HEK293 (cell line): Measurements from ENCODE around the gene DIP2B.
A peak's percentile ranks its signal among the peaks of the same experiment; 100 is the strongest.

Source experiments
- CTCF ChIA-PET: fragments of 350-600 bp; formaldehyde crosslinking; extraction: SDS; loops from one replicate; lab custom pipeline; 2021; ENCODE audit warnings: antibody characterized with exemption; lab: Yijun Ruan, JAX
- POLR2A ChIA-PET: fragments of 300-600 bp; formaldehyde crosslinking; extraction: SDS; loops from one replicate; lab custom pipeline; 2020; ENCODE audit warnings: antibody characterized with exemption, inconsistent platforms; lab: Yijun Ruan, JAX
- H3K27ac ChIP-seq: fragments of 200-500 bp; sonication (Bioruptor generic); 2 replicates; pipeline ENCODE4 v1.5.1; 2014; ENCODE audit warnings: low read depth, low read length, control low read depth, inconsistent platforms; ENCODE audit errors: extremely low read depth
- H3K36me3 ChIP-seq, 2 experiments: fragments of 200-500 bp in 1 of 2; sonication (Bioruptor generic) in 1 of 2; 1 replicate in 1 of 2; 2 replicates in 1 of 2; pipeline ENCODE4 v1.5.1; 2014 to 2017; ENCODE audit warnings: inconsistent platforms in 2 of 2, low read length in 2 of 2; ENCODE audit not compliant: control insufficient read depth in 2 of 2, insufficient read depth in 1 of 2
- H3K4me1 ChIP-seq: fragments of 200-500 bp; sonication (Bioruptor generic); 2 replicates; pipeline ENCODE4 v1.5.1; 2014; ENCODE audit warnings: mild to moderate bottlenecking, low read length, inconsistent platforms; ENCODE audit not compliant: control insufficient read depth, insufficient read depth
- H3K4me3 ChIP-seq: 2 replicates; pipeline ENCODE4 v1.5.1; 2011; ENCODE audit warnings: low read depth, mild to moderate bottlenecking, control low read depth, low read length, moderate library complexity
- H3K9me3 ChIP-seq: fragments of 200-500 bp; sonication (Bioruptor generic); 2 replicates; pipeline ENCODE4 v1.5.1; 2014; ENCODE audit warnings: low read depth, low read length, inconsistent platforms; ENCODE audit not compliant: control insufficient read depth, insufficient read depth
- CTCF ChIP-seq: fragments of 450-650 bp; formaldehyde crosslinking; IDR thresholded peaks from 2 replicates; pipeline ENCODE4 v1.5.1; 2016; ENCODE audit warnings: missing biosample characterization, missing genetic modification characterization
- MZF1 ChIP-seq: fragments of 450-650 bp; formaldehyde crosslinking; IDR thresholded peaks from 2 replicates; pipeline ENCODE4 v1.5.1; 2017; ENCODE audit warnings: missing biosample characterization, missing genetic modification characterization, borderline replicate concordance
- OSR2 ChIP-seq: fragments of 450-650 bp; formaldehyde crosslinking; IDR thresholded peaks from 2 replicates; pipeline ENCODE4 v1.5.1; 2016; ENCODE audit warnings: missing biosample characterization, missing genetic modification characterization
- SCRT2 ChIP-seq: fragments of 450-650 bp; formaldehyde crosslinking; IDR thresholded peaks from 2 replicates; pipeline ENCODE4 v1.5.1; 2016; ENCODE audit warnings: missing biosample characterization, missing genetic modification characterization
- ZBTB11 ChIP-seq: fragments of 450-650 bp; formaldehyde crosslinking; conservative IDR thresholded peaks from 2 replicates; pipeline ENCODE4 v1.5.1; 2016; ENCODE audit warnings: low read depth, missing biosample characterization, missing genetic modification characterization
- ZNF133 ChIP-seq: fragments of 450-650 bp; formaldehyde crosslinking; IDR thresholded peaks from 2 replicates; pipeline ENCODE4 v1.5.1; 2016; ENCODE audit warnings: missing biosample characterization, missing genetic modification characterization
- ZNF2 ChIP-seq: fragments of 450-650 bp; formaldehyde crosslinking; IDR thresholded peaks from 2 replicates; pipeline ENCODE4 v1.5.1; 2016; ENCODE audit warnings: missing biosample characterization, missing genetic modification characterization
- ZNF214 ChIP-seq: fragments of 450-650 bp; formaldehyde crosslinking; IDR thresholded peaks from 2 replicates; pipeline ENCODE4 v1.5.1; 2017; ENCODE audit warnings: missing biosample characterization, mild to moderate bottlenecking, missing genetic modification characterization, borderline replicate concordance
- ZNF274 ChIP-seq, 2 experiments: fragments of 200-500 bp in 1 of 2; fragments of 450-650 bp in 1 of 2; sonication (Bioruptor generic) in 1 of 2; formaldehyde crosslinking in 1 of 2; IDR thresholded peaks; 2 replicates each; pipeline versions ENCODE4 v1.5.1 to v1.6.1; 2014 to 2016; ENCODE audit warnings: borderline replicate concordance in 1 of 2, inconsistent platforms in 1 of 2, low read length in 1 of 2, missing biosample characterization in 1 of 2, missing genetic modification characterization in 1 of 2
- ZNF394 ChIP-seq: fragments of 450-650 bp; formaldehyde crosslinking; IDR thresholded peaks from 2 replicates; pipeline ENCODE4 v1.5.1; 2016; ENCODE audit warnings: missing biosample characterization, missing genetic modification characterization, mild to moderate bottlenecking, moderate library complexity, borderline replicate concordance
- ZNF48 ChIP-seq: fragments of 450-650 bp; formaldehyde crosslinking; IDR thresholded peaks from 2 replicates; pipeline ENCODE4 v1.5.1; 2016; ENCODE audit warnings: missing biosample characterization, missing genetic modification characterization
- ZNF654 ChIP-seq: fragments of 450-650 bp; formaldehyde crosslinking; IDR thresholded peaks from 2 replicates; pipeline ENCODE4 v1.5.1; 2016; ENCODE audit warnings: low read depth, missing biosample characterization, missing genetic modification characterization
- ZNF677 ChIP-seq: fragments of 450-650 bp; IDR thresholded peaks from 2 replicates; pipeline ENCODE4 v1.5.0; 2018; ENCODE audit warnings: missing biosample characterization, mild to moderate bottlenecking, missing genetic modification characterization, moderate library complexity
- ZSCAN18 ChIP-seq: fragments of 450-650 bp; formaldehyde crosslinking; IDR thresholded peaks from 2 replicates; pipeline ENCODE4 v1.5.1; 2016; ENCODE audit warnings: missing biosample characterization, missing genetic modification characterization
- ZSCAN30 ChIP-seq: fragments of 450-650 bp; IDR thresholded peaks from 2 replicates; pipeline ENCODE4 v1.5.1; 2018; ENCODE audit warnings: missing biosample characterization, mild to moderate bottlenecking, missing genetic modification characterization, moderate library complexity
- TF ChIP-seq, protein P1 (sequence below): fragments of 450-650 bp; formaldehyde crosslinking; IDR thresholded peaks from 2 replicates; pipeline ENCODE4 v1.5.1; 2016; ENCODE audit warnings: missing biosample characterization, missing genetic modification characterization, low read depth

Gene DIP2B

DNA sequence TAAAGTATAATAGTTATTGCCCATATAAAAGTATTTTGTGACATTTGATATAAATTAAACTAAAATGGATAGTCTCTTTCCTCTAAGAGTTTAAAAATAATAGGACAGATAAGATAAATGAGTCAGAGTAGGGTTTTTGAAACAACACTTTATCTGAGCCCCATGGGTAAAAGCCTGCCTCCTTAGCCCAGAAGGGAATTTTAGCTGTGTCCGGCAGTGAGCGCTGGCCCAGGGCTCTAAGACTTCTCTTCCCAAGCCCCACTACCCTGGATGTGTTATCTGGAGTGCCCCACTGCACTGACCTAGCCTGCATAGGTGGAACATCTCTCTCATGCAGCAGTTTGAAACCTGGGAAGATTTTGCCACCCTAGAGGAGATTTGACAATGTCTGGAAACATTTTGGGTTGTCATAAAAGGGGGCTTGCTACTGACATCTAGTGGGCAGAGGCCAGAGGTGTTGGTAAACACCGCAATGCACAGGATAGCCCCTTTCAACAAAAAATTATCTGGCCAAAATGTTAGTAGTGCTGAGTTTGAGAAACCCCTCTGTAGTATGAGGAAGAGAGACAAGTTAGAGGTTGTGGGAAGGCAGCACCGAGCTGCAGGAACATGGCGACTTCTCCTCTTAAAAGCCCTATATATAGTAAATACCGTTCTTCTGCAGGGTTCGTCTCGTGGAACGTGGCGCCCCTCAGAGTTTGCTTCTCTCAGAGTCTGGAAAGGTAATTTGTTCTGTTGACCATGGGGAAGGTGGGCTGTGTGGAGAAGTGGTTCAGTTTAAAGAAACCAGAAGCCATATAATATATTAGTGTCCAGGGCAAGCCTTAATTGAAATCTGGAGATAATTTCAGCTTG, 229.9 kb downstream of the DIP2B start:
- peaks cover 14 to 52% of the 10 kb centered on the region in 2 experiments for H3K36me3 ChIP-seq
- no peaks in the 10 kb centered on the region for H3K4me1 ChIP-seq
- H3K4me3 ChIP-seq: no peak overlapping the region
- H3K27ac ChIP-seq: no peak overlapping the region
- ChIA-PET CTCF (interaction anchor here (0.6 to 1.9 kb wide), 15 partner anchors 10 to 1141 kb away, joined by 3 to 12 read pairs (median 3); partner anchors contain the start of genes DIP2B and SMARCD1), POLR2A (interaction anchor here (0.6 kb wide), 1 partner anchor 153 kb away, joined by 9 read pairs; no protein-coding TSS in a partner anchor)
- no peaks in the 10 kb centered on the region for H3K9me3 ChIP-seq
- TF ChIP-seq, protein P1, sequence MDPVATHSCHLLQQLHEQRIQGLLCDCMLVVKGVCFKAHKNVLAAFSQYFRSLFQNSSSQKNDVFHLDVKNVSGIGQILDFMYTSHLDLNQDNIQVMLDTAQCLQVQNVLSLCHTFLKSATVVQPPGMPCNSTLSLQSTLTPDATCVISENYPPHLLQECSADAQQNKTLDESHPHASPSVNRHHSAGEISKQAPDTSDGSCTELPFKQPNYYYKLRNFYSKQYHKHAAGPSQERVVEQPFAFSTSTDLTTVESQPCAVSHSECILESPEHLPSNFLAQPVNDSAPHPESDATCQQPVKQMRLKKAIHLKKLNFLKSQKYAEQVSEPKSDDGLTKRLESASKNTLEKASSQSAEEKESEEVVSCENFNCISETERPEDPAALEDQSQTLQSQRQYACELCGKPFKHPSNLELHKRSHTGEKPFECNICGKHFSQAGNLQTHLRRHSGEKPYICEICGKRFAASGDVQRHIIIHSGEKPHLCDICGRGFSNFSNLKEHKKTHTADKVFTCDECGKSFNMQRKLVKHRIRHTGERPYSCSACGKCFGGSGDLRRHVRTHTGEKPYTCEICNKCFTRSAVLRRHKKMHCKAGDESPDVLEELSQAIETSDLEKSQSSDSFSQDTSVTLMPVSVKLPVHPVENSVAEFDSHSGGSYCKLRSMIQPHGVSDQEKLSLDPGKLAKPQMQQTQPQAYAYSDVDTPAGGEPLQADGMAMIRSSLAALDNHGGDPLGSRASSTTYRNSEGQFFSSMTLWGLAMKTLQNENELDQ (tag by site-specific recombination): no peak
- TF ChIP-seq SCRT2 (tag by site-specific recombination) (no peak), ZNF48 (tag by site-specific recombination) (no peak), MZF1 (tag by site-specific recombination) (no peak), ZSCAN30 (0 out of 2 replicates have a peak, but pooled peaks have one; percentile 8), ZNF133 (no peak), ZSCAN18 (tag by site-specific recombination) (no peak), ZNF677 (tag by site-specific recombination) (no peak), ZNF214 (tag by site-specific recombination) (no peak), ZNF654 (tag by site-specific recombination) (peak; percentile 80), ZBTB11 (tag by site-specific recombination) (no peak), CTCF (tag by site-specific recombination) (peak; percentile 69), OSR2 (tag by site-specific recombination) (no peak), ZNF274 (IDR thresholded peaks at IDR 0.05; ENCODE audit: low read length) (no peak), ZNF274 (tag by site-specific recombination; IDR thresholded peaks at IDR 0.05; ENCODE audit: borderline replicate concordance) (no peak), ZNF2 (tag by site-specific recombination) (no peak), ZNF394 (no peak)
